Body of pancreas (tissue), 4 donors: Measurements from ENCODE around the gene EEF2. TPM values are rescaled to one million over a fixed set of nuclear protein-coding genes. Genes with fewer than 3 reads are reported as not detected.
"Not testable (repeated sequence)": the region's sequence is repeated elsewhere in the genome, so short reads cannot be mapped to it uniquely, and the experiment has no call there.

Experiments
- ATAC-seq: fragments of 150-250 bp; one replicate; pipeline ENCODE4 v1.9.1; 2016
- DNase-seq, 4 donors: peaks; one replicate each; pipeline ENCODE4 v3.0.0-alpha.2; 2019
- H3K27ac ChIP-seq, 4 donors: fragments of 200-600 bp; sonication (generic); 1 replicate in 3 of 4; 2 replicates in 1 of 4; pipeline versions ENCODE4 v1.5.1 to v1.6.1; 2016 to 2019; ENCODE audit warnings: mild to moderate bottlenecking in 1 of 4, mixed read lengths in 1 of 4, moderate library complexity in 1 of 4
- H3K27me3 ChIP-seq, 2 donors: fragments of 200-600 bp; sonication (generic); one replicate each; pipeline ENCODE4 v1.6.0; 2016; ENCODE audit warnings: mild to moderate bottlenecking in 1 of 2
- H3K36me3 ChIP-seq, 2 donors: fragments of 200-600 bp; sonication (generic); replicated peaks in 1 of 2; 2 replicates each; pipeline ENCODE4 v1.5.1; 2016; ENCODE audit warnings: low read depth in 2 of 2; ENCODE audit not compliant: insufficient read depth in 1 of 2
- H3K4me1 ChIP-seq: fragments of 200-600 bp; sonication (generic); one replicate; pipeline ENCODE4 v1.6.0; 2016
- H3K4me3 ChIP-seq, 2 donors: fragments of 200-600 bp; sonication (generic); 1 replicate in 1 of 2; 2 replicates in 1 of 2; pipeline ENCODE4 v1.5.1; 2016 to 2019
- H3K9me3 ChIP-seq, 3 donors: fragments of 200-600 bp; sonication (generic); 1 replicate in 2 of 3; 2 replicates in 1 of 3; pipeline ENCODE4 v1.5.1; 2016
- POLR2A ChIP-seq, 3 donors: fragments of 450-650 bp; IDR thresholded peaks; one replicate each; pipeline ENCODE4 v1.6.1; 2016; ENCODE audit warnings: antibody characterized with exemption in 3 of 3, mild to moderate bottlenecking in 2 of 3
- WGBS, 2 donors: methylation state at CpG; one replicate each; pipeline ENCODE4 v1.1.5; 2017; 5-methylcytosine and 5-hydroxymethylcytosine counted together
- intact Hi-C: fragments of 100-400 bp; cut with DNase I; formaldehyde crosslinking; loops from one replicate; pipeline ENCODE4 v1.15.1; 2023
- total RNA-seq, 2 donors: library from RNA; depleted of rRNA; stranded (reverse); fragments of >200 nt; gene quantifications; one replicate each; pipeline ENCODE4 v1.1.0, GENCODE V29; 2016
- TF ChIP-seq, protein P1 (sequence below), 7 experiments: fragments of 450-650 bp in 4 of 7; fragments of 200-600 bp in 3 of 7; sonication (generic) in 3 of 7; IDR thresholded peaks; one replicate each; pipeline ENCODE4 v1.5.1; 2016 to 2019; ENCODE audit warnings: antibody characterized with exemption in 7 of 7

Gene EEF2
- total RNA-seq, 2 donors from 2014 or later, result 1,656 to 1,704 TPM

DNA sequence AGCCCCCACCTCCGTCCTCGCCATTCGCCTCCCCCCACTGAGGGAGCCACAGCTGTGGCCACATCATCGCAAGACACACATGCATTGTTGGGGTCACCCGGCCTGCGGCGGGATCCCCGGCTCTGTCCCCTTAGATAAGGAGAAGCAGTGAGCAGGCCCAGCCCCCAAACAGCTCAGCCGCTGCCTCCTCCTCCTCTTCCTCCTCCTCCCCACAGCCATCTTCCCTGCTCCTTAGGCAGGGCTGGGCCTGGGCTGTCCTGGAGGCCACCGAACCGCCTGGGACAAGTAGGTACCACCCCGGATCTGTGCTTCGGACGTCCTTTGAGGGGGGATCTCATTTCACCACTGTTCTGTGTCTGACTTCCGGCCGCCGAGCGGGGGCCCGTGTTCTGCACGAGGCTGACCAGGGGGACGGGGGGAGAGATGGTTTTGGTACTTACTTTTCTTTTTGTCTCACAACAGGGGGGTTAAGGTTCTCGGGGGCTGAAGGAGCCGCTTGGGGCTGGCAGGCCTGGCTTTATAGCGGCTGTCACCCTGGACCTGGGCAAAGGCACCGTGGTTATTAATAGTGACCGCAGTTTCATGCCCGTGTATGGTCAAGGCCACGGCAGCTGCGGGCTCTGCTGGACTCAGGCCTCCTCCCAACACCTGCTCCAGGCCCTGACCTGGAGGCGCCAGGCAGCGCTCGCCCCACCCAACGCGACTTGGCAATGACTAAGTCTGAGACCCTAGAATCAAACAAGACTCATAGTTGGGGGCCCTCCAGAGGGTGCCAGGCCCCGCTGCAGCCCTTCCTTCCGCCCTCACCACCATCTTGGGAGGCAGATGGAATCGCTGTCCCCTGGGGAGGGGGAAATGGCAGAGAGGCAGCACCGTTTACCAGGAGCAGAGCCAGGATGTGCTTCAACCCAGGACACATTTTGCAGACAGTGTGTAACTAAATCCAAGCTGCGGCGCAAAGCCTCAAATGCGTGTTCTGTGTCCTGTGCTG, 34.1 kb downstream of the EEF2 start:
- Histone ChIP-seq H3K27me3 (no peaks in the 10 kb centered on the region), H3K27ac (peak overlapping the region in 1 of 4 donors; percentile 0), H3K4me3 (no peak overlapping the region), H3K9me3 (no peaks in the 10 kb centered on the region), H3K36me3 (no peaks in the 10 kb centered on the region), H3K4me1 (peaks cover 22% of the 10 kb centered on the region)
- DNase-seq (peak in 3 of 4 donors; percentile 31 to 55 (median 49)), ATAC-seq (peak; percentile 38)
- WGBS, 2 donors, result 34 to 36% methylated on average over 25 to 41 of the region's 41 CpGs
- TF ChIP-seq, protein P1, sequence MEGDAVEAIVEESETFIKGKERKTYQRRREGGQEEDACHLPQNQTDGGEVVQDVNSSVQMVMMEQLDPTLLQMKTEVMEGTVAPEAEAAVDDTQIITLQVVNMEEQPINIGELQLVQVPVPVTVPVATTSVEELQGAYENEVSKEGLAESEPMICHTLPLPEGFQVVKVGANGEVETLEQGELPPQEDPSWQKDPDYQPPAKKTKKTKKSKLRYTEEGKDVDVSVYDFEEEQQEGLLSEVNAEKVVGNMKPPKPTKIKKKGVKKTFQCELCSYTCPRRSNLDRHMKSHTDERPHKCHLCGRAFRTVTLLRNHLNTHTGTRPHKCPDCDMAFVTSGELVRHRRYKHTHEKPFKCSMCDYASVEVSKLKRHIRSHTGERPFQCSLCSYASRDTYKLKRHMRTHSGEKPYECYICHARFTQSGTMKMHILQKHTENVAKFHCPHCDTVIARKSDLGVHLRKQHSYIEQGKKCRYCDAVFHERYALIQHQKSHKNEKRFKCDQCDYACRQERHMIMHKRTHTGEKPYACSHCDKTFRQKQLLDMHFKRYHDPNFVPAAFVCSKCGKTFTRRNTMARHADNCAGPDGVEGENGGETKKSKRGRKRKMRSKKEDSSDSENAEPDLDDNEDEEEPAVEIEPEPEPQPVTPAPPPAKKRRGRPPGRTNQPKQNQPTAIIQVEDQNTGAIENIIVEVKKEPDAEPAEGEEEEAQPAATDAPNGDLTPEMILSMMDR (IDR thresholded peaks at IDR 0.05), result no peak
- no peak for TF ChIP-seq POLR2A (IDR thresholded peaks at IDR 0.05)
- intact Hi-C loops, result no loop called here

DNA sequence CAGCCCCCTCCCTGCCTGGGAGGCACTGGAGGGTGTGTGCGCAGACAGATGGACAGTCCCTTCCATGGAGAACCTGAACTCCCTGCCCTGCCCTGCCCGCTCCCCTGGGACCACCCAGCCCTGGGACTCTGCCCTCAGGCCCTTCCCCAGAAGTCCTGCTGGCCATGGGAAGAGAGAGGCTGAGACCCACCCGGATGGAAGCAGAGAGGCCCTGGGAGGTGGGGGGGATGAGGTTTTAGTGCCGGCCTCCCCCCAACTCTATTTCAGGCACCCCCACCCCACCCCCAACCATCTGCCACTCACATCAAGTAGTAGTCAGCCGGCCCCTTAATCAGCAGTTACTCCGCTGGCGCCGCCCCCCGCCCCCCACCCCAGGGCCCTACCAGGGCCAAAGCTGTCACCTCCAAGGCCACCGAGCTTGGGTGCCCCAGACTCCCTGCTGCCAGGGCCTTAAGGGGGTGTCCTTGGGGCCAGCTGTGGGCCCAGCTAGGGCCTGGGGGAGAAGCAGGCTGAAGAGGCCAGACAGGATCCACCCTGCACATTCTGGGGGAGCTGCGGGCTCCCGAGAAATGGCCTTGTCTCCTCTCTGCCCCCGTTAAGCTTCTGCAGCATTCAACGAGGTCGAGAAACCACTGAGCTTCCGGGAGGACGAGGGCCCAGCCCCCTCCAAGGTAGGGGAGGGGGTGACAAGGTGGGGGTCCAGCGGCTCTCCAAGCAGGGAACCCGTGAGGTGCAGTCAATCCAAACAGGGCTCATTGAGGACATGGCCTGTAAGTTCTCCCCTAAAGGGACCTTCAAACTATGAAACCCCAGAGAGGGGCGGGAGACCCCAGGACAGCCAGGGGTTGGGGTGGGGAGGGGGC, 35.0 kb downstream of the EEF2 start:
- no peak for TF ChIP-seq POLR2A (IDR thresholded peaks at IDR 0.05)
- TF ChIP-seq, protein P1 (IDR thresholded peaks at IDR 0.05), result no peak
- H3K27me3 ChIP-seq, result no peaks in the 10 kb centered on the region
- no peak for DNase-seq
- H3K9me3 ChIP-seq, result no peaks in the 10 kb centered on the region
- WGBS, 2 donors, result 30 to 34% methylated on average over 5 to 20 of the region's 20 CpGs
- H3K4me3 ChIP-seq, result no peak overlapping the region
- H3K4me1 ChIP-seq, result peaks cover 22% of the 10 kb centered on the region
- ATAC-seq, result no peak
- no peak overlapping the region for H3K27ac ChIP-seq
- intact Hi-C loops, result no loop called here
- no peaks in the 10 kb centered on the region for H3K36me3 ChIP-seq

DNA sequence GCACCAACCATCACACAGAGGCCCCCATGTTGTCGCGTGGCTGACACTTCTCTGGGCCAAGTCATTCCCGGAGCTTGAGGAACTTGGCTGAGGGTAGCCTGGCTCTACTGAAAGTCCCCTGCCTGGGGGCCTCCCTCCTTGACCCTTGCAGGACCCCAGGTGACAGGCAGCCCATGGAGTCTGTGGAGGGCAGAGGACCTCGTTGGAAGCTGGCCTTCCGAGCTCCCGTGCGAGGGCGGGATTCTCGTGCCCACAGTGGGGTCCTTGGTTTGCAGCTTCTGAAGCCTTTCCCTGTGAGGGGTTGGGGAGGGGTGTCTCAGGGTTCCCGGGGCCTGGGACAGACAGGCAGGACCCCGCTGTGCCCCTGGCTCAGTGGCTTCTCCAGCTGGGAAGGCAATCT, 36.0 kb downstream of the EEF2 start:
- Histone ChIP-seq H3K27ac (no peak overlapping the region), H3K9me3 (no peaks in the 10 kb centered on the region), H3K4me1 (peaks cover 22% of the 10 kb centered on the region), H3K36me3 (no peaks in the 10 kb centered on the region), H3K27me3 (no peaks in the 10 kb centered on the region), H3K4me3 (no peak overlapping the region)
- ATAC-seq (no peak), DNase-seq (no peak)
- intact Hi-C loops, result no loop called here
- 85% methylated on average over 11 of the region's 11 CpGs; no CpG with 5 or more reads in 1 of the 2 donors for WGBS, 2 donors
- TF ChIP-seq, protein P1 (IDR thresholded peaks at IDR 0.05), result no peak
- TF ChIP-seq POLR2A (IDR thresholded peaks at IDR 0.05), result no peak

DNA sequence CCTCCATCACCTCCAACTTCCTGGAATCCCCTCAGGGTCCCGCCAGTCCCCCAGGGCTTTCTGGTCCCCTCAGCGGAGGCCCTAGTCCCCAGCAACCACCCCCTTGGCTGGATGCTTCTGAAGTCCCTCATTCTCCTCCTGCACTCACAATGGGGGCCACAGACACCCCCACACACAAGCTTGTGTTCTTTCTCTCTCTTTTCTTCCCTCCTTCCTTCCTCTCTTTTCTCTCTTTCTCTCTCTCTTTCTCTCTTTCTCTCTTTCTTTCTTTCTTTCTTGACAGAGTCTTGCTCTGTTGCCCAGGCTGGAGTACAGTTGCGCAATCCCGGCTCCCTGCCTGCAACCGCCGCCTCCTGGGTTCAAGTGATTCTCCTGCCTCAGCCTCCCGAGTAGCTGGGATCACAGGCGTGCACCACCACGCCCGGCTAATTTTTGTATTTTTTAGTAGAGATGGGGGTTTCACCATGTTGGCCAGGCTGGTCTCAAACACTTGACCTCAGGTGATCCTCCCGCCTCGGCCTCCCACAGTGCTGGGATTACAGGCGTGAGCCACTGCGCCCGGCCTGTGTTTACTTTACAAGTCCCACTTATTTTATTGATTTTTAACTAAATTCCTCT, 37.8 kb downstream of the EEF2 start:
- WGBS, 2 donors, result 85 to 91% methylated on average over 15 of the region's 15 CpGs
- H3K27ac ChIP-seq, H3K4me3 ChIP-seq, H3K36me3 ChIP-seq, ATAC-seq, H3K9me3 ChIP-seq, intact Hi-C loops, H3K27me3 ChIP-seq, DNase-seq: not testable (repeated sequence)
- H3K4me1 ChIP-seq, result peaks cover 22% of the 10 kb centered on the region
